Measurements from ENCODE around the gene TRAM2. TPM values are rescaled to one million over a fixed set of nuclear protein-coding genes. Genes with fewer than 3 reads are reported as not detected.

Gene TRAM2
- total RNA-seq, 2 donors from 2014 or later: 40.8 to 46.9 TPM

DNA sequence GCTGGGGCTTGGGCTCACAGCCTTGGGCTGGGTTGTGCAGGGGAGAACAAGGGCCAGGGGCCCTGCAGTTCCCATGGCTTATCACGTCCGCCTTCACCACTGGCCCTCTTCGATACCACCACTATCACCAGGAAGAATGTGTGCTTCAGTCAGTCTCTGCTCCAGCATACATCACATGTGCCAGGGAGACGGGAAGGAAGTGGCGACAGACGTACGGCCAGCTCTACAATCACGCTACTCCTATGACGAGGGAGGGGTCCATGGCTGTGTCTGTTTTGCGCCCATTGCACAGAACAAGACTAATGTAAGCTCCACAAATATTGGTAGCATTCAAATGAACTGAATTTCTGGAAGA lies 72.1 kb downstream of the TRAM2 start:
- intact Hi-C loops (cut with DNase I): no loop called here
- DNase-seq (ENCODE audit: low spot score): no peak

DNA sequence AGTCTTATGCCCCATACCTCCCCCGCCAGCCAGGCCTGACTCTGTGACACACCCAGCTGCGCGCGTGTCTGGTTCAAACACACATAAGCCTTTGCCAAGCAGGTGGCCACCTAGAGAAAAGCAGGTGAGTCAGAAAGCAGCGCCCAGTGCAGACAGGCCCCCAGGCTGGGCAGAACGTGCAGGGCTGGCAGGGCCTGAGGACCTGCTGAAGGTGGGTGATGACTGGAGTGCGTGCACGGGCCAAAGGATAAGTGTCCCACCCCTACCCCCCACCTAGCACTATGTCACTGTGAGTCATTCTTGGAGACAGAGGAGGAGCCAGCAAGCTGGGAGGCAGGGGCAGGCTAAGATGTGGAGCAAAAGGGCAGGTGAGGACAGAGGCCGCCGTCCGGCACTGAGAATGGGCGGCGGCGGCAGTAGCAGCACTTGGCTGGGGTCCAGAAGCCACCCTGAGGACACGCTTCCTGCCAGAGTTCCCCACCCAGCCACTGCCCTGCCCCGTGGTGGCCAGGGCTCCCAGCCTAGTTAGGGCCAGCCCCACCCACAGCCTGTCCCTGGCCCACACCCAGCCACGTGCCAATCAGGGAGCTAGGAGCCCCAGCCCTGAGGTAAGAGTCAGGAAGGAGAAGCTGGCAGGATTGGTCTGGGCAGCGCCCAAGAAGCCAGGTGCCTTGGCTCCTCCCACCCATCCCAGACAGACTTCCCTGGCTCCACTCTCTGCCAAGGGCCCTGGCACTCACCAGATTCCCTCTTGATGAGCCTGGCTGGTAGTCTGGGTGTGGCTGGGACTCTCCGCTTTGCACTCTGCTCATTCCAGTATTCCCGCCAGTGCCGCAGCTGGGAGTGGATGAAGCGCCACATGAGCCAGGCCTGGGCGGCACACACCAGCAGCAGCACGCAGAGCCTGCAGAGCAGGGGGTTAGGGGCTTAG lies 72.7 kb downstream of the TRAM2 start:
- intact Hi-C loops (cut with DNase I): no loop called here
- peak; percentile 94 for DNase-seq (ENCODE audit: low spot score)

DNA sequence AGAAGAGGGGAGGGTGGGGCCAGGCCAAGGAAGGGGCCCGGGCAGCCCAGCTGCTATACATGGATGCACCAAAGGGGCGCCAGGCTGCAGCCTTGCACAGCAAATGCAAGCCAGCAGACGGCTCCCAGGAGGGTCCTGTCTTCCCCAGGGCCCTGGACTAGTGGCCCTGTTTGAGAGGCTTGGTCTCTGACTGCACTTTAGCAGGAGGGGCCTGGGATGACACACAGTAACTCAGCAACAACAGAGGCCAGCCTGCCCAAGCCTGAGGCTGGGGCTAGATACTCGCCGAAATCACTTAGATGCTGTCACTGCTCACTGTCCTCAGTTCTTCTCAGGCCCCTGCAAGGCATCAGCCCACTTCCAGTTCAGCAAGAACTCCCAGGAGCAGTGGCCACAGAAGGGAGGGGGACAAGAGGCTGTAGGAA lies 73.5 kb downstream of the TRAM2 start:
- intact Hi-C loops (cut with DNase I): no loop called here
- DNase-seq (ENCODE audit: low spot score): no peak

DNA sequence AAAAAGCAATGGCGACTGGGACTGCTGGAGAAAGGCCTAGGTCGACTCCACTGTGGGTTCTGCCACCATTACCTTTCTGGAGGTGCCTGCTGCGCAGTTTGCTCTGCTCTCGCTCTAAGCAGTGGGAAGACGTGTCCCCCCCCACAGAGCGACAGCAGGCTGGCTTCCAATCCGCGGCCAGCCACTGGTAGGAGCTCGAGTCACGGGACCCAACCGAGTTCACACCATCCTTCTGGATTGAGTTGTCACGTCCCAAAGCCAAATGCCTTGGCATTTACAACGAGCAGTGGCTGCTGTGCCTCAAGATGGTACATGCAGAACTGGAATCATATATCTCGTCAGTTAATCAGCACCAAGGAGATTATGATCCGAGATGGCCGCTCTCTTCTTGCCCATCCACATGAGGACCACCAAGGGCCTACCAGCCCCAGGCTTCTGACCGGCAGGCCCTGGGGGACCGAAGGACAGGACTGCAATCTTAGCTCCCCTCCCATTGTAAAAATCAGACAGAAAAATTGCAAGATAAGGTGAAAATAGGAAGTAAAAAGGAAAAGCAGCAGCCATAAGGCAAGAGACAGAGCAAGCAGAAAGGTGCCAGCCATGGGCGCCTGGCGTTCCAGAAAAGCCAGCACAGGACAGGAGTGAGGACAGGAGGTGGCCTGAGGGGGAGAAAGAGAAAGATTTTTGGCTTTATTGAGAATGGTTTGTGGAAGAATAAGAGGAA lies 74.4 kb downstream of the TRAM2 start:
- intact Hi-C loops (cut with DNase I): no loop called here
- no peak for DNase-seq (ENCODE audit: low spot score)

DNA sequence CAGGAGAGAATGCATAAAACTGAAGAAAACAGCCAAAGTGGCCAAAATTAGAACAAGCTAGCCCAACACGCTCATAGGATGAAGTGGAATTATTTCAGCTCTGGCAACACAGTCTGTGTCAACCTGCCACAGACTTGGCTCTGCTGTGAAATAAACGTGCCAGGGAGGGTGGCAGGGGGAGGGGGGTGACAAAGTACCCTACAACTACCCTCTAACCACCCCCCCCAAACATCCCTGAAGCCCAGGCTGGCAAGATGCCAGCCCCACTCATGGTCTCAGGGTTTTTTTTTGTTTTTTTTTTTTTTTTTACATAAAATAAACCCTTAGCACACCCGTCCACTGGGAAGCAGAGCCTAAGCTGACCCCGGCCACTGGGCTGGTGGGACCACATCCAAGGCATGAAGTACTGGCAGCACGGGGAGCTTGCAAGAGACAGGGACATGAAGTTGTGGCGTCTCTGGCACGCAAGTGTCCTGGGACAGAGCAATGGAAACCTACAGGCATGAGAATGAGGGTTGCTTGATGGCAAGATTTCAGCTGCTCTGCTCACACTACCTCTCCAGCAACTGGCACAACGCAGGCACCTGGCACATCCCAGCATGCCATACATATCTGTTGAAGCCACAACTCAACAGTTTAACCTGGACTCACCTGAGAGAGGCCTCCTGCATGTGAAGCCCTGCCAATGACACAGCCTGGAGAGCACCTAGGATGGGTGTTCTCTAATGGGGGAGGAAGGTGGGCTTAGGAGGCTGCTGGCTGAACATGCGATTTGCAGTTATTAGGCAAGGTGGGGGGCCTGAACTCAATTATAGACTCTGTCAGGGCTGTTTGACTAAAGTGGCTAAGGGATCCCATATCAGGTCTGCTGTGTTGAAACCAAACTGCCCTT lies 76.4 kb downstream of the TRAM2 start:
- intact Hi-C loops (cut with DNase I): no loop called here
- no peak for DNase-seq (ENCODE audit: low spot score)

DNA sequence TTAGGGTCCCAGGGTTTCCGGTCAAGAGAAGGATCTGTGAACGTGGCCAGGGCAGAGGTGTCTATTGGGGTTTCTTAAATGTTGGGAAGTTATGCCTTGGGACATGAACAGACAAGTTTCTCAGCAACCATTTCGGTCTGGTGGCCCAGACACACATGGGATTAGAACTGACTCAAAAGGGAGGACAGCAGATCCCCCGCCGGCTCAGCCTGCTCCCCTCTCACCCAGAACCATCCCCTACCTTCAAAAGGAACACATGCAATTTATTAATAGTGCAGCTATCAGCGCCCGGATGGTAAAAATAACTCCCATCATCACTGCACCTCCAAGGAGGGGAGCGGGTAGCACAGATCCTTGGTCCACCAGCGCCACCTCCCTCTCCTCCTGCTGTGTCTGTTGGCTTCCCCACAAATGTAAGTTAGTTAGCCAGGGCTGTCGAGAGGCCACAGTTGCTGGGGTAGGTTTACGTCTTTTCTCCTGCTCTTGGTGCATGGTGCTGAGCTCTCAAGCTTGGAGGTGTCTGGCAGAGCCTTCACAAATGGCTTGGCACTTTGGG lies 77.1 kb downstream of the TRAM2 start:
- DNase-seq (ENCODE audit: low spot score): no peak
- intact Hi-C loops (cut with DNase I): no loop called here

DNA sequence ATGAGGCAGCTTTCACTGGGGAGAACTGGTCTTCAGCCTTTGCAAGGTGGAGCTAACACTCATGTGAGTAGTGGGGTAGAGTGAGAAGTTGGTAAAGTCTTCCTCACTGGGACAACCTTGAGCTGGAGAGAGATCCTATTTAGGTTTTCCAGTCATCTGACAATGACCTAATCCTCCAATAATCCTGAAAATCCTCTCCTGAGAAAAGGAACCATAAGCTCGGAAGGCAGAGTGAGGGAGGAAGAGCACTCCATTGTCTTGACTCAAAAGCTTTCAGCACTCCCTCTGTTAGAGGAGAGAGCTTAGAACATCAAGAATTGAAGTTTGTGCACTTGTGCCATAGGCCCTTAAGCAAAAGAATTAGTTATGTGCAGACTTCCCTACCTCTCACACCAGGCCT lies 77.8 kb downstream of the TRAM2 start:
- intact Hi-C loops (cut with DNase I): no loop called here
- no peak for DNase-seq (ENCODE audit: low spot score)

DNA sequence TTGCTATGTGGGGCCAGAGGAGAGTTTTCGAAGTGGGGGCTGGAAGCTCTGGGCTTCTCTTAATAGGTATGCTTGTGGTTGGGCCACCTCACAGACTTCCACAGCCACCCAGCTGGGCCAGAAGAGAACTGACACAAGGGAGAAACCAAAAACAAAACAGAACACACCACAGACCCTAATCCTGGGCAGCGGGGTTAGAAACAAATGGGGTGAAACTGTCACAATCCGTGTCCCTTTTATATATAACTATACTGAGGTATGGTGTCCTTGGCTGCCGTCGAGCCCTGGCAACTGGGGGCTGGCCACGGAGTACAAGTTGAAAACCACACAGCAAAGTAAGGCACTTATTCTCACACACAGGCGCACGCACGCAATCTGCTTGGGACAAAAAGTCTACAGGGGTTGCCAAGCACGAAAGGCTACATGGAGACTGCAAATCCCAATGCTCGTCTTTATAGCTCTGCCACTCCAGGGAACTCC lies 78.3 kb downstream of the TRAM2 start:
- no peak for DNase-seq (ENCODE audit: low spot score)
- intact Hi-C loops (cut with DNase I): no loop called here

DNA sequence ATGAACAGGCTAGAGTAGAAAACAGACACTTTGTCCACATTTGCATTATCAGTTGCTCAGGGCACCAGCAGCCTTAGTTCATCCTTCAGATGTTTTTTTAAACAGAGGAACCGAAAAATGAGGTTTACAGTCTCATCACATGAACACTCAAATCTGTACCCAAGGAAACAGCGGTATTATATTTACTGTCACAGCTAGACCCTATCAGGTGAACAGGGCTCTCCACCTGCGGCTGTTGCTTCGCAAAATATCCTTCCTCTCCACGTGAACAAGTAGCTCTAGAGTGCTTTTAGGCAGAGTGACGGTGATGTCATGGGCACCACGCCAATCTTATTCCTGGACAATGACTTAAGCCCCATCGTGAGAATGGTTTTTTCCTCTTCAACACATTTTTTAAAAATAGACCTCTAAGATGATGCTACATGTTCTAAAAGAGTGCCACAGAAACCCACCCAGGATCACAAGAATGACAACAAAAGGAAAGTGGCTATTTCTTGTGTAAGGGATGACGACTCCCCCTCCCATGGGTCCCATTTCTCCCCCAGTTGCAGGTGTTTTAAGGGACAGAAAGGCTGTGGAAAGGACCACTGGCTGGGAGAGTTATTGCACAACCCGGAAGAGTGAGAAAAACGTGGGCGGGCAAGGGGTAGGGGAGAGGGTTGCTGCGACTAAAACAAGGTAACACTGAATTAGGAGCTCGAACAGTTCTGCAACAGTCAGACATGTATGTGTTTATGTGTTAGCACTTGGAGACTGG lies 79.0 kb downstream of the TRAM2 start:
- intact Hi-C loops (cut with DNase I): no loop called here
- DNase-seq (ENCODE audit: low spot score): no peak

DNA sequence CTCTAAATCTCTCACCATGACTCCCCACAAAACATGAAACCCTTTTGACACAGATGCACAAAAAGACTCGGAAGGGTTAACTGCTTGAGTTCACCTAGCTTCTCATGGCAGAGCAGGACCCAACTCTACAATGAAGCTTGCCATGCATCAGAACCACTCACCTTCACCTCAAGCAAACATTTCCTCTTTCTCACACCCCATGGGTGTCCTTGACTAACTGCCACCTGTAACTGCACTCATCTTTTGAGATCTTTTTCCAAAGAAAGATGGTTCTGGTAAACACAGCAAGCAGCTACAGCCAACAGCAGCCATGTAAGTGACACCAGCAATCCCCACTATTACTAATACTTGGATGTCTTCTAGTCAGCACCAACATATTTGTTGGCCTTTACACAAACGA lies 80.2 kb downstream of the TRAM2 start:
- intact Hi-C loops (cut with DNase I): no loop called here
- no peak for DNase-seq (ENCODE audit: low spot score)

DNA sequence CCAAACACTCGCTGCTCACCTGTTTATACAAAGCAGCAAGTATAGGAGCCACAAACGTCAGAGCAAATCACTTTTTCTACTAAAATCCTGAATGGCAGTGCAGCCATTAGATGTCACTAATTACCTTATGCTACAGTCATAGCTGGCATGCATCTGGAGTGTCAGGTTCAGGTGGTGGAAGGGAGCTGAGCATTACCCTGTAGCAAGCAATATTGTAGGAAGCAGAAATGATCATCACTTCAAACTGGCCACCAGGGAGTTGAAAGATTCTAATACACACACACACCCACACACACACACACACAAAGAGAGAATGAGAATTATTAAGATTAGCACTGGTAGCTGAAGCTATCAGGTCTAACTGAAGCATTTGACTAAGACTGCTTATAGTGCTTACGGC lies 80.9 kb downstream of the TRAM2 start:
- intact Hi-C loops (cut with DNase I): no loop called here
- no peak for DNase-seq (ENCODE audit: low spot score)

DNA sequence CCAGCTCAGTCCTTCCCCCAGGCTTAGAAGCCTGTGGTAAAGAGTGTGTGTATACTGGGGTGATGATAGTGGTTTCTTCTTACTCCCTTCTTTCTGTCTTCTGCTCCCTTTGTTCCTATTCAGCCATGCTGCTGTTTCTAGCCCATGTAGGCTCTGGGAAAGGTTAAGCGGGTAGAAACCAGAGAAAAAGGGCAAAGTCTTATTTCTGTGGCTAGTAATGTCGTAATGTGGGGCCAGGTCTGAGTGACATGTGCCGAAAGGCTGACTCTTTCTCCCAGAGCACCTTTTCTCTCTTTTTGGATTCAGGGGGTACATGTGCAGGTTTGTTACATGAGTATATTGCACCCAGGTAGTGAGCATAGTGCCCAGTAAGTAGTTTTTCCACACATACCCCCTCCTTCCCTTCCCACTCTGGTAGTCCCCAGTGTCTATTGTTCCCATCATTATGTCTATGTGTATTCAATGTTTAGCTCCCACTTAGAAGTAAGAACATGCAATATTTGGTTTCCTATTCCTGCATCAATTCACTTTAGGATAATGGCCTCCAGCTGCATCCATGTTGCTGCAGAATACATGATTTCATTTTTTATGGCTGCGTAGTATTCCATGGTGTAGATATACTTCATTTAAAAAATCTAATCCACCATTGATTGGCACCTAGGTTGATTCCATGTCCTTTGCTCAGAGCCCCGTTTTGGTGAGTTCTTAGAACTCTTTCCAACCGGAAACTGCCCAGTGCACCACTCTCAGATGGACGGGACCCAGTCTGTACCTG lies 82.4 kb downstream of the TRAM2 start:
- DNase-seq (ENCODE audit: low spot score): no peak
- intact Hi-C loops (cut with DNase I): no loop called here

DNA sequence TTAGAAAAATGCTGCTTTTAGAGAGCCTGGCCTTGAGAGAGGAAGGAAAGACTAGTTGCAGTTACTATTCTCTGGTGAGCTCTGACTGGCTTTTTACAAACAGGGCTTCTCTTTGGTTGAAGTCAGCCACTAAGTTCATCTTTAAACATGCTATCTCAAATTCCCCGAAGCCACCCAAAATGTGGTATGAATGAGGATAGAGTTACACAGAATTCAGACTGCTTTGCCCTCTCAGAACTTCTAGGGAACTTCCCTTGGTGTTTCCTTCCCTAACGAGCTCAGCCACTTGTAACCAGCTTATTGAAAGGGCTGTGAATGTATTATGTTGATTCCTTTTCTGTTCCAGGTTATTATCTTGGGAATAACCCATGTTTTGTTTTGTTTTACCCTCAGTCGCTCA lies 83.2 kb downstream of the TRAM2 start:
- no peak for DNase-seq (ENCODE audit: low spot score)
- intact Hi-C loops (cut with DNase I): no loop called here

DNA sequence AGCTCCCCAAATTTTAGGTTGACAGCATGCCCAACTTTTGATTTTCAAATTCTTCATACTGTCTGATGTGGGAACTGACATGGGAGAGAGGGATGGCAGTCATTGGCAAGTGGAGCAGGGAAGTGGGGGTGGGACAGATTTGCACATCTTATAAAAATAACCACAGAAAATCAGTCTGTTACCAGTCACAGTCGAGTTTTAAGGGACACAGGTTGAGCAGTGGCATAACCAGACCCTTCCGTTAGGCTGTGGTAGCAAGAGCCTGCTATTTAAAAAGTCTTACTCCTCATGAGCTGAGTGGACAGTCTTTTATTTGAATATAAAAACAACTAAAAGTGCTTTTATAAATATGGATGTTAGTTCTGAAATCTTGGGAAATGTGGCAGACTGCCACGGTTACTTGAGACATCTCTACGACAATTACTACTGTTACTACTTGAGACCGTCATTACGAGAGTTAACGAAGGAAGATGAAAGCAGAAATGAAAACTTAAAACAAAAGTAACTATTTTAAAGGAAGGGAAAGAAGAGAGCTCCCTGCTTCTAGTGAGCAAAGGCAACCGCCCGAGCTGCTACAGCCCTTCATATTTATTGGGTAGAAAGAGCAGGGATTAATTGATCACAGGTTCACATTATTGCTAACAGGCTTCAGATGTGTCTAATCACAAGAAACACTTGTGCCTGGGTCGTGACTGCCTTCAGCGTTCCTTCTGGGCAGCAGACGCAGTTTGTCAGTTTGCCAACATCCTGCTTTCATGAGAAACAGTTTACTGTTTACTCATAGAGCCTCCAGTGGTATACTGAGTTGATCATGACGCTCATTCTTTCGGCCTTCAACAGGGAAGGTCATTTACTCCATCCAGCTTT lies 85.4 kb downstream of the TRAM2 start:
- intact Hi-C loops (cut with DNase I): no loop called here

DNA sequence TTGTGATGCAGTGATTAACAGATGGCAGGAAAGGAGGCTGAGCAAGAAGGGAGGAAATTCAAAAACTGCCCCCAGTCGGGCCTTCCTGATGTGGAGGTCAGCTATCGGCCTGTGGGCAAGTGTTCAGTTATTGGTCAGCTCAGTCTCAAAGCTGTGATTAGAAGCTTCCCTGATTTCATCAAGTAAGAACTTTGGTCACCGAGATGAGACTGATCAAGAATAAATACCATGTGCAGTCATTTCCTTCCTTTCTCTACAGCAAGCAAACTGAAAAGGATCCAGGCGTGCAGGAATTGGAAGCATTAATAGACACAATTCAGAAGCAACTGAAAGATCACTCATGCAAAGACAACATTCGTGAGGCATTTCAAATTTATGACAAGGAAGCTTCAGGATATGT lies 87.0 kb downstream of the TRAM2 start:
- intact Hi-C loops (cut with DNase I): no loop called here

More for the DNA sequence above, 85.4 kb downstream of the TRAM2 start:
- DNase-seq (ENCODE audit: low spot score): no peak

DNA sequence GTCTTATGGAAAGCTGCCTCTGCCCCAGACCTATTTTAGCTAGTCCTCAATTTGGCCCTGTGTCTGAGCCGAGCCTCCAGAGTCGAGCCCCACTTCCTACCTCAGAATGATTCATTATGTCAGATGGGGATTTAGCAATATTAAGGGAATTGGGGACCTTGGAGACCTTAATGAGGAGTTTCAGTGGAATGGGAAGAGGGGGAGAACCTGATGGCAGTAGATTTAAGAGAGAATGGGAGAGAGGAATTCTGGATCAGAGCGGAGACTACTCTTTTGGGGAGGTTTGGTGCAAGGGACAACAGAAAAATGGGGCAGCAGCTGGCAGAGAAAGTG lies 93.2 kb downstream of the TRAM2 start:
- no peak for DNase-seq (ENCODE audit: low spot score)
- intact Hi-C loops (cut with DNase I): no loop called here

More for the DNA sequence above, 87.0 kb downstream of the TRAM2 start:
- DNase-seq (ENCODE audit: low spot score): no peak

All from posterior vena cava (tissue), 2 donors.